HG03108 (cell line): ENCODE measurements around the gene PRKG1.

Source experiments
- ATAC-seq: cut with Tn5 transposase; IDR thresholded peaks from one replicate; pipeline ENCODE4 v1.9.1; 2021; ENCODE audit warnings: moderate library complexity; ENCODE audit not compliant: unreplicated experiment

The PRKG1 gene

DNA sequence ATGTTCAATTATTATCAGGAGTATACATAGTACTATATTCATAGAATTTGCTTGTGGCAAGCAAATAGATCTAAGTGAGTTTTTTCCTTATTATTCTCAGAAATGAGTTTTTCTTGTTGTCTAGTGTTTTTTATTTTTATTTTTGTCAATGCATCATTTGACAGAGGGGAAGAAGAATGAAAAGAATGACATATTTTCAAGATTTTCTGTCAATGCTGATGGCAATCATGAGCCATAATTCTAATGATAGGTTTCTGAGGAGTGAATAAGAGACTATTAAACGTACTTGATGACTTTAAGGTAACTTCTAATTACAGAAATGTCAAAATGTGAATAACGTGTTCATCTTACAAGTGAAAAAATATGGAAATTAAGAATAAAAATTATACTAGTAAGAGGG, 769.7 kb downstream of the PRKG1 start:
- no peak for ATAC-seq

DNA sequence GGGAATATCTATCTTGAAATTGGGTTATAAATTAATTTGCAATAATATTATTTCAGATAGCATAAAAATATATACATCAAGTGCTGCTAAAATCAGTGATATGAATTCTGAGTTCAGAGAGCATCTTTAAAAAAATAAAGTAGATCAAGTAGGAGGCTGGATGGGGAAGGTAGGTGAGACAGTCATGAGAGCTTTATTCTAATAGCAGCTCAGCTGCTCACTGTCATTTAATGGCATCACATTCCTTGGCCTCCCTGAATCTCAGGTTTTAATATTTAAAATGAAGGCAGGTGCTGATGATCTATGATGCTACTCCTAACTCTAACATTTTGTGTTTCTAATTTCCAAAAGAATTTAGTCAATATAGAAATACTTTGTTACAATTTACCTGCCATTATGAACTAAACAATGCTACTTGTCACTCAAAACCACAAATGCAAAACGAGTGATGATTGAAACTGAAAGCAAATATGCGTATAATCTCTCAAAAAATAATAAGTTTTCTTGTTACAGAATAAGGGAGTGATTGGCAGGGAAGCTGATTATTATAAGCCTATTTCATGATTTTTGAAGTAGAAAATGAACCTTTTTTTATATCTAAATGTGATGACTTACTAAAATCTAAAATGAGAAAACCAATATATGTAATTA, 772.7 kb downstream of the PRKG1 start:
- ATAC-seq = no peak

DNA sequence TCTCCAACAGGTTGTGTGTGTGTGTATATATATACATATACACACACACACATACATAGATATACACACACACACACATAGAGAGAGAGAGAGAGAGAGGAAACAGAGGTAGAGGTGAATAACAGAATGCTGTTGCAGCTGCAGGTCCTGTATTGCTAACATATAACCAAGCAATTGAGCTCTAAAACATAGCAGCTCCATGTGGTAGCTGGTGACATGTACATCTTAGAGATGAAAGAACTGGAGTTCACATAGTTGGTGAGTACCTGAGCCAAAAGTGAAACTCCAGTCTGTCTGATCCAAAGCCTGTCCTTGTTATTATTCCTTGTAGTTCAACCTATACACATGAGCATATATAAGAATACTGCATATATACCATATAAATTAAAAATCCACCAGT, 778.0 kb downstream of the PRKG1 start:
- ATAC-seq = no peak

- ATAC-seq = no peak
Measured at GRCh38 chr10:51857305-51857704, 783.0 kb downstream of the PRKG1 start.

- ATAC-seq = peak; percentile 74
Measured at GRCh38 chr10:51860257-51860656, 786.0 kb downstream of the PRKG1 start.

- no peak for ATAC-seq
Measured at GRCh38 chr10:51861051-51861450, 786.8 kb downstream of the PRKG1 start.

- no peak for ATAC-seq
Measured at GRCh38 chr10:51861731-51862130, 787.4 kb downstream of the PRKG1 start.

- ATAC-seq = no peak
Measured at GRCh38 chr10:51862149-51862548, 787.9 kb downstream of the PRKG1 start.

DNA sequence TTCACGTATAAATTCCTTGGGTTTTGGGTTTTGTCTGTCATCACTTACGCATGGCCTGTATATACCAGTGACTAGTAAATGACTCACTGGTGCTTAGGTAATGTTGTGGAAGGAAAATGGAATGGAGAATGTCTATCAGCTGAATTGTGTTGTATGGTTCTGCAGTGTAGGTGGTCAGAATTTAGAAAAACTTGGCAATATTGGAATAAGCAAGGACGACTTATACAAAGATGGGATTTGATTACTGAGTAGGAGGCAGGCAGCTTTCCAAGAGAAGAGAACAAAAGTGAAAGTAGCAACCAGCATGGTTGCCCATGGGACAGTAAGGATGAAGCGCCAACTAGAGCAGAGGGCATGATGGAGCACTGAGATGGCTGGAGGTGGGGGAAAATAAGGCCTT, 793.7 kb downstream of the PRKG1 start:
- ATAC-seq = no peak

GRCh38 chr10:51874131-51874530, 799.8 kb downstream of the PRKG1 start:
- no peak for ATAC-seq

DNA sequence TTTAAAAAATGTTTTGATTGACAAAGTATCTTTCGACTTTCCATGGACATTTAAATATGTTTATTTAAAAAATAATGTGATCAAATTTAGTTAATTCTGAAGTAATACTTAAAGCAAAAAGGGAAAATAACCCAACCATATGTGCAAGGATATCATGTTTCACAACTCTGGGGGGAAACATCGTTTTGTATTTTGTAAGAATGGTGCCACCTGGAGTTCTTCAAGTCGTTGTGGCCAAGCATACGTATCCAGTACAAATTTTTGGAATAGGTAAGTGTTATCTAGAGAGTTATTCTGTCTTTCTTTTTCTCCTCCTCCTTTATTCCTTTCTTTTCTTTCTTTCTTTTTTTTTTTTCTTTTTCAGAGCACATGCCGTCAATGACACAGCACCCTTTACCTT, 801.3 kb downstream of the PRKG1 start:
- ATAC-seq = no peak

- no peak for ATAC-seq
Measured at GRCh38 chr10:51876503-51876902, 802.2 kb downstream of the PRKG1 start.

- no peak for ATAC-seq
Measured at GRCh38 chr10:51876979-51877378, 802.7 kb downstream of the PRKG1 start.

GRCh38 chr10:51877636-51878035, 803.3 kb downstream of the PRKG1 start:
- ATAC-seq = no peak

GRCh38 chr10:51878695-51879094, 804.4 kb downstream of the PRKG1 start:
- no peak for ATAC-seq

DNA sequence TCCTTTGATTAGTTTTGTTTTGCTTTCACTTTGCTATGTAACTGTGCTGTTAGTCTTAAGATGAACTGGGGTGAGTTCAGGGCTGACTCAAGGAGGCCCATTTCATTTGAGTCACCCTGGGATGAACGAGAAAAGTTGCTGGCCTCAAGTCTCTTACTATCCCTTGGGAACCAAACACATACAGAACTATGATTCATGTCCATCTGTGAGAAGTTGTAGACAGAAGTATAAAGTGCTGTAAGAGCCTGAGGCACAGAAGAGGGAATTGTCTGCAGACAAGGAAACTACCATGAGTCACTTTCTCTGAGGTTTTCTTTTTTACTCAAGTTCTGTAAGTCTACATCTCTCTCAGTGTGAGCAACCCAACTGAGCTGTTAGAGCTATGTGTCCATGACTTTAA, 805.0 kb downstream of the PRKG1 start:
- ATAC-seq = peak; percentile 86

DNA sequence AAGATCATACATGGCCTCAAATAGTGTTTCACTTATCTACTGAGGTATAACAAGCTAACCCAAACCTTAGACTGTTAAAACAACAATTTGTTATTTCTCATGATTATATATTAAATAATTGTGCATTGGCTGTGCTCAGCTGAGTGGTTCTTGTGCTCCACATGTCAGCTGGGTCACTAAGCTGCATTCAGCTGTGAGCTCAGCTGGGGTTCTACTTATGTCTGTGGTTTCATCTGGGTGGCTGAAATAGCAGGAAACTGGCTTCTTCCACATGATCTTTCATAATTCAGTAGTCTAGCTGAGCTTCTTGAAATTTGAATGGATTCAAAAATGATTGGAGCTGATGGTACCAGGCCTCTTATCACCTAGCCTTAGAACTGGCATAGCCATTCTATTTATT, 806.9 kb downstream of the PRKG1 start:
- ATAC-seq = no peak

GRCh38 chr10:51886438-51887068, 812.3 kb downstream of the PRKG1 start:
- ATAC-seq = no peak

GRCh38 chr10:51888263-51888662, 814.0 kb downstream of the PRKG1 start:
- ATAC-seq = no peak

DNA sequence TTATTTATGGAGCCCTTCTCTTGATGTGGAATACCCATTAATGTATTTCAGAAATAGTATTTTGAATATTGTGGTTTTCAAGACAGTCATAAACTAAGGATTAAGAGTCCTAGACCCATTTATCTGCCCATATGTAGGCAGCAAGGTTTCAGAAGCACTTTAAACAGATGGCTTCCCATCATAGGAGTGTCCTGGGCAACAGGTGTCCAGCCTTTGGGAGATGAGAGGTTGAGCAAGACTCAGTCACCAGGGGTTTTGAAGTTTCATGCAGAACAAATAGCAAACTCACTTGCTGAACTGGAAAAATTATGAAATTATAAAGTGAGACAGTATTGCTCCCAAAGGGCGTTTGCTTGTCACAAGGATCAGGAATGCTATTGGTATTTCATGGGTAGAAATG, 818.0 kb downstream of the PRKG1 start:
- no peak for ATAC-seq

GRCh38 chr10:51892965-51893658, 818.8 kb downstream of the PRKG1 start:
- ATAC-seq = no peak
